Lung microvascular endothelial cell (primary cell): ENCODE measurements around the gene RBM38. TPM values are rescaled to one million over a fixed set of nuclear protein-coding genes. Genes with fewer than 3 reads are reported as not detected.

Source experiments
- DNase-seq, 2 donors: peaks; one replicate each; pipeline versions ENCODE4 v3.0.0 to v3.0.0-alpha.2; 2010; ENCODE audit warnings: low read depth in 2 of 2
- total RNA-seq: library from RNA; depleted of rRNA; stranded (reverse); fragments of >200 nt; gene quantifications from 2 replicates; pipeline ENCODE4 v1.2.1, GENCODE V29; 2014

RBM38 gene
- total RNA-seq, 1 donor from 2014 or later, result 11.7 TPM

DNA sequence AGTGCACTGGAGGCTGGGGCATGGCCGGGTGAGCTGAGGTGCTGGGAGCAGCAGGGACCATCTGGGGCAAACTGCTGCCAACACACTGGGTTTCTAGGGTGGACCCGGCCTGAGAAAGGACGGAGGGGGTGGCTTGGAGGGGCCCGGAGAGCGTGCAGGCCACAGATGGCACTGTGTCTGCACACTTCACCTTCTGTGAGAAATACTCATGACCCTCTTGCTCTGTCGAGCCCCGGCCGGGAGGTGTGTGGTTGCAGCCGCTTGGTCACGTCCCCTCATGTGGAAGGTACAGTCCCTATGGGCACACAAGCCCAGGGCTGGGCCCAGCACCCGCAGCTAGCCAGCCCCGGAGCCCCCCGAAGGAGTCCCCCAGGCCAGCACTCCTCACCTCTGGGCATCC is 59.7 kb downstream of the RBM38 start:
- no peak for DNase-seq

DNA sequence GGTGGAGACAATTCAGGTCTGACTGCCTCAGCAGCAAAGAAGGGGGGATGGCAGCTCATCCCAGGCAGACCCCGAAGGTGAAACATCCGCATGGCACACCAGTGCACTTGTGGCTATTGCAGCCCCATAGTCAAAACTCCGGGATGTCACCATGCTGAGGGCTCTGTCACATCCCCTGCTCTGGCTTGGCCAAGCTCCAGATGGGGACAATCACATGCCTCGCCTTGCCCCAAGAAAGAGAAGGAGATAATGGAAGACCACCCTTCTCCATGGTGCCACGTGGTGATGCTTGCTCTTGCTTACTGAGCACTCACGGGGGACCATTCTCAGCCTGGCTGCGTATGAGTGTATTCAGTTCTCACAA is 60.2 kb downstream of the RBM38 start:
- no peak for DNase-seq

DNA sequence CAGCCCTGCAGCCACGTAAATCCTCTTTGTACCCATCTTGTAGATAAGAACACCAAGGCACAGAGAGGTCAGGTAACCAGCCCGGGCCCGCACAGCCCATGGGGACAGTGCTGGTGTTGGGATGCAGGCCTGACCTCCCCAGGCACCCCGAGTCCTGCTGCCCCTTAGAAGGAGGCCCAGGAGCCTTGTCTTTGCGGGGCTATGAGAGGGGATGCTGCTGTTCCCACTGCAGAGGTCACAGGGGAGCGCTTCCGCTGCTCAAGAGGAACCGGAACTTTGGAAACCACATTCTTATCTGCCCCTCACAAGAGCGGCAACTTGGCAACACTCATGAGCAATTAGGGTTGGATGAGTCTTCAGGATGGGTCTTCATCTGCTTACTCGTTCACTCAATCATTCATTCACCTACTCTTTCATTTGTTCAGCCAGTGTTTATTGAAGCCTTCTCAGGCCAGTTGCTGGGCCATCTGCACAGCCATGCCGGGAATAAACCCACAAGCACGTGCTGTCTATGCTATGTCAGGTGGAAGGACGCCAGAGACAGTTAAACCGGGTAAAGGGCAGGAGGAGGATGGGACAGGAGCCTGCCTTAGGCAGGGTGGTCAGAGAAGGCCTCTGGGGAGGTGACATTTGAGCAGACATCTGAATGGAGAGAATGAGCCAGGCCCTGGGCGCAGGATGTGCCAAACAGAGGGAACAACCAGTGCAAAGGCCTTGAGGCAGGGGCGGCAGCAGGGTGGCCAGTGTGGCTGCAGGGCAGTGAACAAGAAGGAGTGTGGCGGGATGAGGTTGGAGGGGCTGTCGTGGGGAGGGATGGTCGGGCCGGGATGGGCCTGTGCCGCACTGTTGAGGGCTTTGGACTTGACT is 60.8 kb downstream of the RBM38 start:
- DNase-seq, result no peak

DNA sequence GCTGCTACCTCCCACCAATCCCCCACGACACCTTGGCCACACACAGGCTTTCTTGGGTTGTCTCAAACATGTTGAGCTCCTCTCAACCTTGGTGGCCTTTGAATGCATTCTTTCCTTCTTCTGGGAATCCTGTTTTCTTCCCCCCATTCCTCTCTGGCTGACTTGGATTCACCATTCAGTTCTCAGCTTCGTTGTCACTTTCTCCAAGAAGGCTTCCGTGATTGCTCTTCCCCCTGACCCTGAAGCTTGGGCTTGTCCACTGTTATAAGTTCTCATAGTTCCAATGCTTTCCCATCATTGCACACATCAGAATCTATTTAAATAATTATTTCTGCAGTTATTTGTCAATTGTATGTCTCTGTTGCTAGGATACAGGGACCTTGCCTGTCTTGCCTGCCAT is 64.2 kb downstream of the RBM38 start:
- DNase-seq, result no peak

DNA sequence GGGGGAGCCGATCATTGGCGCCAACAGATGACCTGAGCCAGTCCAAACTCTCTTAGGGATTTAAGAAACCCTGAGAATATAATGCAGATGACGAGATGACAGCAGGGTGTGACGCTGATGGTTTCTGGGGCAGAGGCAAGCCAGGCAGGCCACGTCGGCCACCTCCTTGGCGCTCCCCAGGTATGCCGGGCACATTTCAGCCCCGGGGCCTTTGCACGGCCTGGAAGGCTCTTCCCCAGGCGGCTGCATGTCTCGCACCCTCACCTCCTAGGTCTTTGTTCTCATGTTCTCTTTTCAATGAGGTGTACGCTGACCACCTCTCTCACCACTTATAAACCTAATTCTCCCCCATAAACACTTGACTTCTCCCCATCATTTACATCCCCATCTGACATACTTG is 64.9 kb downstream of the RBM38 start:
- DNase-seq, result no peak

DNA sequence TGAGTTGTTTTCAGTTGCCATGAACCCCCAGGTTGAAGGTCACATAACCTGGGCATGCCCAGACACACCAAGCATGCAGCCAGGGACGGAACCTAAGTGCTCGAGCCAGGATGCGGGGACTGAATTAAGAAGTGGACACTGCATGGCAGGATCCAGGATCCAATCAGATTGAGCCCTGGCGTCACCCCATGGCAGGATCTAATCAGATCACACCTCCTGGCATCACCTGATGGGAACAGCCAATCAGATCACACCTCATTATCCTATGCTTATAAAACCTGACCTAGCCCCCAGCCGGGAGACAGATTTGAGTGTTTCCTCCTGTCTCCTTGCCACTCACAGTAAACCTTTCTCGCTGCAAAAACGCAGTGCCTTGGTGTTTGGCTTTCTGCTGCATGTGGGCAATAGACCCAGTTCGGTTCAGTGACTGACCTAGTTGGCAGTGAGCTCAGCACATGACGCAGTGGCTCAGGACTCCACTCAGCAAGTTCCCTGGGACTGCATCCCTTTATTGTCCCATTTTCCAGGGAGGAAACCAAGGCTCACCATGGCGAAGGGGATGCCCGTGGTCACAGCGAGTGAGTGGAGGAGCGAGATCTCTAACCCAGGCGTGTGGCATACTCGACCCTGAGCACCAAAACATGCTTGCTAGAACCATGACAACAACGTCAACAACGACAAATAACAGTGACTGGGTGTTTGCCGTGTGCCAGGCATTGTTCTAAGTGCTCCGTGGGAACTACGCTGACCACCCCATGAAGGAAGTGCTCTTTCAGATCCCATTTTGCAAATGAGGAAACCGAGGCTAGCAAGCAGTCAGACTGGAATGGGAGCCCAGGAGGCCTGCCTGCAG is 66.3 kb downstream of the RBM38 start:
- DNase-seq, result peak in 1 of 2 donors; percentile 28

DNA sequence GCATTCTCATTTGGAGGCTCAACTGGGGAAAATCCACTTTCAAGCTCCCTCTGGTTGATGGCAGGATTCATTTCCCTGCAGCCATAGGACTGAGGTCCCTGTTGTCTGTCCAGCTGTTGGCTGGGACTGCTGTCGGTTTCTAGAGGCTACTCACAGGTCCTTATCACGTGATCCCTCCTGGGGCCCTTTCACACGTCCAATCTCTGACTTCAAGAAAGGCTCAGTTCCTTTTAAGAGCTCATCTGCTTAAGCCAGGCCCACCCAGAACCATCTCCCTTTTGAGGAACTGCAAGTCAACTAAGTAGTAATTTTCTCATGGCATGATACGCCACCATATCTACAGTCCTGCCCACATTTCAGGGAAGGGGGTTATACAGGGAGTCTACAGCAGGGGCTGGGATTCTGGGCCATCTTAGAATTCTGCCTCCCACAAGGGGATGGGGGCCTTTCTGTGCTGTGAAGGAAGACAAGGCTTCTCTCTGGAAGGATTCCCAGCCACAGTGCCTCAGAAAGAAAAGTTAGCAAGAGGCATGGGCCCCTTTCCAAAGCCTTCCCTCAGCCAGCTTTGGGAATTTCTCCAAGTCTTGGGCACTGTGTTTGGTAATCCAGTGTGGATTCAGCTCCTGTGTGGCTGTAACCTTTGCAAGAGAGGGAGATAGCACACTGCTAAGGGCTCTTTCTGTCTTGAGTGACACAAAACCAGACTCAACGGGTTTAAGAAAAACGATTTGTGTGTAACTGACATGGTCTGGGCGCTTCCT is 67.4 kb downstream of the RBM38 start:
- no peak for DNase-seq

Other genes with a start within 250 kb of the RBM38 start
- gene BMP7, start 124.8 kb upstream of the RBM38 start, total RNA-seq, result not detected in 2 replicates
- not detected in 2 replicates for gene SPO11, start 61.6 kb upstream of the RBM38 start, total RNA-seq
- gene RAE1, start 40.1 kb upstream of the RBM38 start, total RNA-seq, result 15.0 and 16.7 TPM in 2 replicates
- not detected in 2 replicates for gene CTCFL, start 133.7 kb downstream of the RBM38 start, total RNA-seq
- gene PCK1, start 169.7 kb downstream of the RBM38 start, total RNA-seq, result not detected in 2 replicates
- not detected in 2 replicates for gene ZBP1, start 229.0 kb downstream of the RBM38 start, total RNA-seq